ENCODE results near the gene PGAP6. TPM values are rescaled to one million over a fixed set of nuclear protein-coding genes. Genes with fewer than 3 reads are reported as not detected.
"Not testable (repeated sequence)": the region's sequence is repeated elsewhere in the genome, so short reads cannot be mapped to it uniquely, and the experiment has no call there.

Gene PGAP6
- polyA plus RNA-seq, 12 donors, result 18.0 to 38.6 (median 23.1) TPM; not detected in 1

GRCh38 chr16:381012-381788 lies 578 bp downstream of the PGAP6 start:
- no peak for DNase-seq

GRCh38 chr16:380762-381011 lies 1.1 kb downstream of the PGAP6 start:
- no peak for DNase-seq

DNA sequence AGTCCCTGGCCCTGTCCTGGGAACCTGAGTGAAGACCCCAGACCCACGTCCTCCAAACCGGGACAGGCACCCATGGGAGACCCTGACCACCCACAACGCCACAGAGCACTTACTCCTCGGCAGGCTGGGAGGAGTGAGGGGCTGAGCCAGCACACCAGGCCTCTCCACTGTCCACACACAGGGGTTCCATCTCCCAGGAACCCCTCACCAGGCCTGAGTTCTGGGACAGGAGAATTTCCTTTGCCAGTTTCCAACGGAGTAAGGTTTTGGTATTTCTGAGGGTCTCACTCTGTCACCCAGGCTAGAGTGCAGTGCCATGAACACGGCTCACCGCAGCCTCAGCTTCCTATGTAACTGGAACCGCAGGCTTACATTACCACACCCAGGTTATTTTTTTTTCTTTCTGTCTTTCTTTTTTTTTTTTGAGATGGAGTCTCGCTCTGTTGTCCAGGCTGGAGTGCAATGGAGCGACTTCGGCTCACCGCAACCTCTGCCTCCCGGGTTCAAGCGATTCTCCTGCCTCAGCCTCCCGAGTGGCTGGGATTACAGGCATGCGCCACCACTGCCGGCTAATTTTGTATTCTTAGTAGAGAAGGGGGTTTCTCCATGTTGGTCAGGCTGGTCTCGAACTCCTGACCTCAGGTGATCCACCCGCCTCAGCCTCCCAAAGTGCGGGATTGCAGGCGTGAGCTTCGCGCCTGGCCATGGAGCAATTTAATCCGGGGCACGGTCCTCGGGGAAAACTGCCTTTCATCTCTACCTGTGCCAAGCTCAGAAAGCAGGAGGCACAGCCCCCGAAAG lies 1.6 kb downstream of the PGAP6 start:
- no peak for DNase-seq

DNA sequence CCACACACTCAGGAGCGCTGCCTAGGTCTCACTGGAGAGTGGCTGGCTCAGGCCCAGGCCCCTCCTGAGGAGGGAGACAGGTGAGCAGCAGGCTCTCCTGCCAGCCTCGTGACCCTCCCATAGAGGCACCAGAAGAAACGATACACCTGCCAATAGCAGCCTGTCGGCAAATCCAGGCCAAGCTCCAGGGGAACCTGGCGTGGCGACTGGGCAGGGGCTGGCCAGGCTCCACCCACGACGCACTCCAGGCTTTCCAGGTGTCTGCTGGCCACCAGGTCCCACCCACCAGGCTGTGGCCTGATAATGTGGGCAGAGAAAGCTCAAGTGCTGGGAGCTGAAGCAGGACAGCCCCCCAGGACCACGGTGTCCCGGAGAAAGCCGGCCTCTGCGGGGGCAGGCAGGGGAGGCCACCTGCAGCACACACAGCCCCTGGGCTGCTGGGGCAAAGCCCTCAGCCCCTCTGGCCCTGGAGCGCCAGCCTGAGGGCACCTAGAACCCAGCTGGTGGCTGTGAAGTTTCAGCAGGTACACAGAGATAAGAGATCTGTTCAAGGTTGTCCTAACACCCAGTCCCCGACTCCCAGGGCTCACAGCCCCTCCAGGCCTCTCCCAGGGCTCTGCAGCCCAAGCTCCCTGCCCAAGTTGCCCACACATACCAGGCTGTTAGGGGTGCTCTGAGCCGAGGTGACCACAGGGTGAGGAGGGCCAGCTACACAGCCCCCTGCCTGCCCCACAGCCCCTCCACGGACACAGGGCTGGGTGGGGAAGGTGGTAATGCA lies 2.4 kb downstream of the PGAP6 start:
- no peak for DNase-seq

DNA sequence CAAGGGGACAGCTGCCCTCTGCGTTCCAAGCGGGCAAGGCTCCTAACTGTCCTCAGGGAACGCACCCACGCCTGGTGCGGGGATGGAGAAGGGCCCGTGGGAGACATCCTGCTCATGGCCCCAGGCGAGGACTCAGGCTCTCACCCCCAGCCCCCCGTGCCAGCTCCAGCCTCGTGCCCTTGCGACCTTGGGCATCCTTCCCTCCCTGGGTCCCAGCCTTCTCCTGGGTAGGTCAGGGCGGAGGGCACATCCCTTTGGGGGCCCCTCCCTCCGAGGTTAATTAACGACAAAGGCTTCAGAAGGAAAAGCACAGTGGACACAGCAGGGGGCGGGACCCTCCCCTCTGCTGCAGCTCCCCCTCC lies 3.0 kb downstream of the PGAP6 start:
- DNase-seq, result no peak

DNA sequence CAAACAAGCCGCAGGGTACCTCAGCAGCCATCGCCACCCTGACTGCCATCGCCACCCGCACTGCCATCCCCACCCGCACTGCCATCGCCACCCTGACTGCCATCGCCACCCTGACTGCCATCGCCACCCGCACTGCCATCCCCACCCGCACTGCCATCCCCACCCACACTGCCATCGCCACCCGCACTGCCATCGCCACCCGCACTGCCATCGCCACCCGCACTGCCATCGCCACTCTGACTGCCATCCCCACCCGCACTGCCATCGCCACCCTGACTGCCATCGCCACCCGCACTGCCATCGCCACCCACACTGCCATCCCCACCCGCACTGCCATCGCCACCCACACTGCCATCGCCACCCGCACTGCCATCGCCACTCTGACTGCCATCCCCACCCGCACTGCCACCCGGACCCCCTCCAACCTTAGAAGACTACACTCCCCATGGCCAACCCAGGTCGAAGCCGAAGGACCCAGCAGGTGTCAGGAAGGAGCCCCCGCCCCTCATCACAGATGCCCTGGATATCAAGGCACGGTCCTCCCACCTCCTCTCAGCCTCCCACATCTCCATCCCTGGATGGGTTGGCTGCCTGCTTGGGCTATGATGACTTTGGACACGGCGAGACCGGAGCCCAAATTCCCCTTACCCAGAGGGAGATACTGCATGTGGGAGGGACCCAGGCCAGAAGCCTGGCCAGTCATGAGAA lies 3.5 kb downstream of the PGAP6 start:
- not testable (repeated sequence) for DNase-seq

DNA sequence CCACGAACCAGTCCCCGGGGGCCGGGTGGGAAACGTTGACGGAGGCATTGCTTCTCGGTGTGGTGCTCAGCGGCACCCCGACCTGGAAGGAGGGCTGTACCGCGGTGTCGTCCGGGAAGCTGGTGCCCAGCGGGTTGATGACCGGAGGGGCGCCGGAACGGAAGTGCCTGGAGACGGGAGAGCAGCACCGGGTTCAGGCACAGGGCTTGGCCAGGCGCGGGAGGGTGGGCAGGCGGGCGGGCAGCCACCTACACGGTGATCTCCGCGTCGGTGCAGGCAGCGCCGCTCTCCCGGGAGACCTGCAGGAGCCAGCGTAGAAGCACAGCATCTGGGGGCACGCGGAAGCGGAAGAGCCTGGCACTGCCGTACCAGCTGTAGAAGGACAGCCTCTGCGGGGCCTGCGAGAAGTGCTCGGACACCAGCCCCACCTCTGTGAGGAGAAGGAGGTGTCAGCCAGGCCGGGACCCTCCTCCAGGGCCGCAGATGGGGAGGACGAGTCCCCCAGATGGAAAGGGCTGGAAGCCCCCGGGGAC lies 4.3 kb downstream of the PGAP6 start:
- DNase-seq, result no peak

- no peak for DNase-seq
These were observed 4.9 kb downstream of the PGAP6 start for GRCh38 chr16:376817-377418.

DNA sequence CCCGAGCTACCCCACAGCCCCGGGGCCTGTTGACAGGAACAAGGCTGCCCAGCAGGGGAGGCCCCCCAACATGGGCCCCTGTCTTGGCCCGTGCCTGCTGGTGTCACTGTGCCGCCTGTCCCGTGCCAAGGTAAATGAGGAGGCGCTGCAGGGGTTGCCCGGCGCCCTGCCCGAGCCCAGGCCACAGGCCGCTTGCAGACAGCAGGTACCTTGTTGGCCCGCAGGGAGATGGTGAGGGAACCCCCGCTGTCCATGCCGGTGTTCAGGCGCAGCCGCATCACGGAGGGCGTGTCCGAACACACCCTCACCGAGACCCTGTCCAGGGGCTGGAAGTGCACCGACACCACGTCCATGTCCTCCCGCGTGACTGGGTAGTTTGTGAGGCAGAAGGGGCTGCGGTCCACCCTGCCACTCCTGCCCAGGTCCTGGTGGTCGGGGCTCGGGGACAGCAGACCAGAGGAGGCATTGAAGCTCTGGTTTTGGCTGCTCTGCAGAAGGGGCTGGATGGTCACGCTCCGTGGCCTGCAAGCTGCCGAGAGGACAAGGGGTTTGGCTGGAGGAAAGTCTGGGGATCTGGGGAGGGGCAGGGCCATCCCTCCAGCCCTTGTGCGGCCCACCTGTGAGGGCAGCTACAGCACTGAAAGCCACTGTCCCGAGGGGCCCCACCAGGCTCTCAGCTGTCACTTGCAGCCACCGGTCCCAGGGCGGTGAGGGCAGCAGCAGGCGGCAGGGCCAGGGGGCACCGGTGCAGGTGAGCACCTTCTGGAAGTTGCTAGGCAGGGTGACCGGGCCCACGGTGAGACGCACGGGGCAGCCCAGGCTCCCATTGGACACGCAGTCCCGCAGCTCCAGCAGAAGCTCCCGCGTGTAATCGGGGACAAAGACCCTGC lies 5.6 kb downstream of the PGAP6 start:
- no peak for DNase-seq

DNA sequence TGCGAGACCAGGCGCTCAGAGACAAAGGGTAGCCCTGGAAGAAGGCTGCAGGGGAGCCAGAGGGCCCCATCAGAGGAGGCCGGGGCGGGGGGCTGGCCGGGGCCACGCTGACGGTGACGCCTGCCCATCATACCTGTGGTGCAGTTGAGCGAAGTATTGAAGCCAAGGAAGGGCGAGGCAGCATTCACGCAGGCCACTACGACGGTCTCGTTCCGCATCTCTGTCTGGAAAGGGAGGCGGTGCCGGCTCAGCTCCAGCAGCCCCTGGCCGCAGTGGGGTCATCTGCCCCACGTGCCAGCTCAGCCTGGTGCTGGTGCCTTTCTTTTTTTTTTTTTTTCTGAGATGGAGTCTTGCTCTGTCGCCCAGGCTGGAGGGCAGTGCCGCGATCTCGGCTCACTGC lies 6.6 kb downstream of the PGAP6 start:
- DNase-seq, result no peak

DNA sequence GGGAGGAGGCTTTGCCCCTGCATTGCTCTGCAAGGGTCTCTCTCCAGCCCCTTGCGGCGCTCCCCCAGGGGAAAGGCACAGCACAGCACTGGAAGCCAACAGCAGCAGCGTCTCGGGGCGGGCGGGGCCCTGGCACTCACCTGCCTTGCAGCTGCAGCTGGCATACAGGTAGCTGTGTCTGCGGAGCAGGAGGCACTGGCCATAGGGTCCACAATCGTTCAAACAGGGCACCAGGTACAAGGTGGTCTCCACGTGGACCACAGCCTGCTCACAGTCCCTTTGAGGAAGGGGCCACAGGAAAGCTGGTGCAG lies 7.2 kb downstream of the PGAP6 start:
- DNase-seq, result no peak

DNA sequence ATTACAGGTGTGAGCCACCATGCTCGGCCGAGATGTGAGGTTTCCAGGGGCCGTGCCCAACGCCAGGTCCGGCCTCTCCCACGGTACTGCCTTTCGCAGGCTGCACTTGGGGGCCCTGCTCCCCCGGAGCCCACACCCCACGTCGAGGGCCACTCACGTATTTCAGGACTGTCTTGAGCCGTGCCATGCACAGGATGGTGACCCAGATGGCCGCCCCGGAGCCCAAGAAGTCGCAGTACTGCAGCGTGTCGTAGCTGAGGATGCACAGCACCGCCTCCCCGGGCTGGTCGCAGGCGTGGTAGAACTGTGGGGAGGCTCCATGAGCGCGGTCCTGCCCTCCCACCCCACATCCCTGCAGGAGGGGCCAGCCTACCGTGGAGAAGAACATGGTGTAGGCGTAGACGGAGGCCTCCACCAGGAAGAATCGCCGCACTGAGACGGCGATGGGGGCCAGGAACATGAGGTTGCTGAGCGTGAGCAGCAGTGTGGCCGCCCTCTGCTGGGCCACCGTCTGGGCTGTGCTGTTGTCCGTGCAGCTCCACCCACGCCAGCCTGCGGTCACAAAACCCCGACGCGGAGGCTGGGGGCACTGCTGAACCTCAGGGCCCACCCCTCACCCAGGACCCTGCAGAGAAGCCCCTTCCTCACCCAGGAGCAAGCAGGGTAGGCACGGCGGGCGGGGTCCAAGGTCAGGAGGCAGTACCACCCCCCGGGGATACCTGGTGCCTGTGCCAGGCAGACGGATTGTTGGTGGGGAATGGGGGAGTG lies 7.7 kb downstream of the PGAP6 start:
- no peak for DNase-seq

DNA sequence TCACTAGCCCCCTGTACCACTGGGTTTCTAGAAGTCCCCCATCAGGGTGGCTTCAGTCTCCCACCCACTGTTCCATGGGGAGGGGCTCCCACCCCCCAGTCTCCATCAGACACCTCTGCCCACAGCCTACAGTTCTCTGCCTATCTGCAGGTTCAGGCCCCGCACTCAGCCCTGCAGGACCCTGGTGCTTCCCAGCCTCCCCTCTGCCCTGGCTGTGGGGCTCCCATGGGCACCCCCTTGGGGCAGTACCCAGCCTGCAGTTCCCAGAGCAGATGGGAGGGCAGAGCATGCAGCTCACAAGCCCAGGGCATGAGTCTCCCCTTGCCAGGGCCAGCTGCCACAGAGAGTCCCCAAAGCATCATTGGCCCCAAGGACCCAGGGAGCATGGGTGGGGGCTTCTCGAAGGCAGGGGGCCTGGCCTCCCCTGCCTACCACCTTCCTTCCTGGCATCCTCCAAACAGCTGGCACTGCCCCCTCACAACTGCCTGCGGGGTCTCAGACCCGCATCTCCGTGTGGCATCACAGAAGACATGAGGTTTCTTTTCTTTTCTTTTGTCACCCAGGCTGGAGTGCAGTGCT lies 8.7 kb downstream of the PGAP6 start:
- no peak for DNase-seq

DNA sequence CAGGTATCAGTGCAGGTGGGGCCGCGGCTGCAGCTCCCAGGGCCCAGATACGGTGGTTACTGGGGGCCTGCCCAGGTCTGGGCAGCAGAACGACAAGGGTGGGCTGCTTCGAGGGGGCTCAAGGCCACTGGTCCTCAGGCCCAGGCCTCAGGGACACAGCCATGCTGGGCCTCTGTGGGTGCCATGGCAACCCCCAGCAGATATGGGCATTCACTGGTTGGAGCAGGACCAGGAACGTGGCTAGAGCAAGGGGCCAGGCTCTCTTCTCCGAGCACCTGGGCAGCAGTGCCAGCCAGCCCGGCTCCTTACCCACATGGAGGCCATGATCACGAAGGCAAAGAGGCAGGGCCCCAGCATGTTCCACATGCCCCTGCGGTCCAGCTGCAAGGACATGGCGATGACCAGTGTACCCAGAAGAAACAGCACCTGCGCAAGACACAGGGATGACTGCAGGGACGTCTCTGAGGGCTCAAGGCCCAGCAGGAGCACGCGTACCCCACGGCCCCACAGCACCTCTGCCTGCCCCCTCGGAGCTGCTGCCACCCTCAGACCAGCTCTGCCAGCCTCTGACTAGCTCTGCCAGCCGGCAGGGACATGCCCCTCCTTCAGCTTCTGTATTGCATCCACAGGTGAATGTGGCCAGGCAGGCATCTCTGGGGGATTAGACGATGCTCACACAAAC lies 9.3 kb downstream of the PGAP6 start:
- no peak for DNase-seq

GRCh38 chr16:371515-372301 lies 10.1 kb downstream of the PGAP6 start:
- DNase-seq, result no peak

- no peak for DNase-seq
These were observed 10.7 kb downstream of the PGAP6 start for GRCh38 chr16:370979-371514.

- DNase-seq, result peak; percentile 96
These were observed 11.3 kb downstream of the PGAP6 start, which contains the start of gene MRPL28 for GRCh38 chr16:370443-370842. Gene MRPL28, minus strand, starts transcription at chr16:370538. Its CDS starts 320 bp downstream, at chr16:370218.
